GM21576 (cell line): ENCODE results near the gene FHL2.
"Not testable (repeated sequence)": the region's sequence is repeated elsewhere in the genome, so short reads cannot be mapped to it uniquely, and the experiment has no call there.

Experiments
- ATAC-seq: cut with Tn5 transposase; IDR thresholded peaks from one replicate; pipeline ENCODE4 v1.9.1; 2021; ENCODE audit warnings: mild to moderate bottlenecking, moderate library complexity; ENCODE audit not compliant: unreplicated experiment

The FHL2 gene

GRCh38 chr2:105398336-105399206 is at the start of gene FHL2:
FHL2 (minus strand) TSS chr2:105399051; CDS start chr2:105386516, 12,535 bp downstream.
- peak; percentile 96 for ATAC-seq

GRCh38 chr2:105447476-105447875 is 48.6 kb upstream of the FHL2 start:
- no peak for ATAC-seq

- ATAC-seq: no peak
Observed at GRCh38 chr2:105446501-105446900, 47.6 kb upstream of the FHL2 start.

- ATAC-seq: no peak
Observed at GRCh38 chr2:105445976-105446375, 47.1 kb upstream of the FHL2 start.

GRCh38 chr2:105445498-105445897 is 46.6 kb upstream of the FHL2 start:
- ATAC-seq: no peak

GRCh38 chr2:105443617-105444598 is 45.1 kb upstream of the FHL2 start:
- ATAC-seq: no peak

GRCh38 chr2:105442721-105443120 is 43.9 kb upstream of the FHL2 start:
- no peak for ATAC-seq

GRCh38 chr2:105442056-105442455 is 43.2 kb upstream of the FHL2 start:
- no peak for ATAC-seq

GRCh38 chr2:105439141-105439540 is 40.3 kb upstream of the FHL2 start:
- no peak for ATAC-seq

- no peak for ATAC-seq
Observed at GRCh38 chr2:105438104-105438929, 39.5 kb upstream of the FHL2 start.

- no peak for ATAC-seq
Observed at GRCh38 chr2:105437708-105438103, 38.9 kb upstream of the FHL2 start.

- ATAC-seq: no peak
Observed at GRCh38 chr2:105432749-105433148, 33.9 kb upstream of the FHL2 start.

- ATAC-seq: no peak
Observed at GRCh38 chr2:105432044-105432399, 33.2 kb upstream of the FHL2 start.

GRCh38 chr2:105431367-105432043 is 32.7 kb upstream of the FHL2 start:
- no peak for ATAC-seq

GRCh38 chr2:105428387-105429018 is 29.7 kb upstream of the FHL2 start:
- no peak for ATAC-seq

- ATAC-seq: no peak
Observed at GRCh38 chr2:105427485-105427884, 28.6 kb upstream of the FHL2 start.

GRCh38 chr2:105426626-105427292 is 27.9 kb upstream of the FHL2 start:
- no peak for ATAC-seq

- no peak for ATAC-seq
Observed at GRCh38 chr2:105425936-105426625, 27.2 kb upstream of the FHL2 start.

GRCh38 chr2:105424836-105425235 is 26.0 kb upstream of the FHL2 start:
- ATAC-seq: not testable (repeated sequence)
